Measurements from ENCODE around the gene ARHGEF37. TPM values are rescaled to one million over a fixed set of nuclear protein-coding genes. Genes with fewer than 3 reads are reported as not detected.

The ARHGEF37 gene
- total RNA-seq, 1 experiment from 2014 or later = 0.70 TPM

- H3K27ac Mint-ChIP-seq (ENCODE audit: unreplicated experiment) = peak overlapping the region; percentile 99
- ChIA-PET POLR2A (interaction anchor here (1.0 to 1.7 kb wide), 7 partner anchors 9 to 106 kb away, joined by 3 to 16 read pairs (median 4); no protein-coding TSS in a partner anchor), CTCF (interaction anchor here (0.9 to 1.6 kb wide), 11 partner anchors 9 to 122 kb away, joined by 3 to 11 read pairs (median 3); no protein-coding TSS in a partner anchor)
- Histone ChIP-seq H3K27me3 (replicated peaks; ENCODE audit: control insufficient read depth, insufficient read depth, low read length) (no peaks in the 10 kb centered on the region), H3K4me3 (ENCODE audit: low read depth, low read length) (peak overlapping the region; percentile 76), H3K4me1 (peaks cover 24% of the 10 kb centered on the region), H3K9me3 (no peaks in the 10 kb centered on the region), H3K36me3 (ENCODE audit: control insufficient read depth, insufficient read depth, low read length) (no peaks in the 10 kb centered on the region)
- H3K9me3 Mint-ChIP-seq (ENCODE audit: unreplicated experiment) = no peaks in the 10 kb centered on the region
- H3K27me3 Mint-ChIP-seq (ENCODE audit: insufficient read depth, unreplicated experiment) = no peaks in the 10 kb centered on the region
- peaks cover 10% of the 10 kb centered on the region for H3K4me1 Mint-ChIP-seq (ENCODE audit: low read depth, unreplicated experiment)
- intact Hi-C loops (cut with micrococcal nuclease; ENCODE audit: unreplicated experiment) = loop anchor here (5.0 kb wide), 1 partner anchor 35 kb away; no protein-coding TSS in a partner anchor
- TF ChIP-seq CTCF (IDR thresholded peaks at IDR 0.05; ENCODE audit: insufficient read depth in 1 of 2, low read depth in 1 of 2, low read length in 1 of 2, severe bottlenecking in 1 of 2, unreplicated experiment in 1 of 2) = no peak
- BruUV-seq (replicated peaks) = no TSS peak
- H3K36me3 Mint-ChIP-seq (ENCODE audit: insufficient read depth, unreplicated experiment) = peaks cover 44% of the 10 kb centered on the region
- peak overlapping the region; percentile 99 for H3K4me3 Mint-ChIP-seq (ENCODE audit: unreplicated experiment)
- no peak for DNase-seq
These were observed 29.2 kb upstream of the ARHGEF37 start for GRCh38 chr5:149552038-149552494.

DNA sequence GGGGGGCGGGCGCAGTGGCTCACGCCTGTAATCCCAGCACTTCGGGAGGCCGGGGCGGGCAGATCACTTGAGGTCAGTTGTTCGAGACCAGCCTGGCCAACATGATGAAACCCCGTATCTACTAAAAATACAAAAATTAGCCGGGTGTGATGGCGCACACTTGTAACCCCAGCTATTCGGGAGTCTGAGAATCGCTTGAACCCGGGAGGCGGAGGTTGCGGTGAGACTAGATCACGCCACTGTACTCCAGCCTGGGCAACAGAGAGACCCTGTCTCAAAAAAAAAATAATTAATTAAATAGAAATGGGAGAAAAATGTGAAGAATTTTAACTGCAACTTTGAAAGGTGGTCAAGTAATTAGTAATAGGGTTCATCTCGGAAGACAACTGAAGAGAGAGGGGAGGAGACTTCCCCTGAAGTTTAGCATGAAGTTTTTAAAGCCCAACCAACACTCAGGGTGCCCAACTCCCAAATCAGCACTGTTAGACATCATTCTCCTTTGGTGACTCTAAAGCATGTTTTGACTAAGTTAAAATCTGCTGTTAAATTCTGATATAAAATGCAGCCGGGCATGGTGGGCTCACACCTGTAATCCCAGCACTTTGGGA lies 28.6 kb upstream of the ARHGEF37 start:
- DNase-seq = no peak
- ChIA-PET POLR2A (no interaction called here), CTCF (interaction anchor here (1.1 to 1.6 kb wide), 2 partner anchors 10 to 12 kb away, joined by 3 to 11 read pairs; no protein-coding TSS in a partner anchor)
- Histone ChIP-seq H3K9me3 (no peaks in the 10 kb centered on the region), H3K36me3 (ENCODE audit: control insufficient read depth, insufficient read depth, low read length) (no peaks in the 10 kb centered on the region), H3K27me3 (replicated peaks; ENCODE audit: control insufficient read depth, insufficient read depth, low read length) (no peaks in the 10 kb centered on the region), H3K4me3 (ENCODE audit: low read depth, low read length) (peak overlapping the region; percentile 76; the same call in 1 of the 2 replicates), H3K4me1 (peaks cover 18% of the 10 kb centered on the region)
- Mint-ChIP-seq H3K27me3 (ENCODE audit: insufficient read depth, unreplicated experiment) (no peaks in the 10 kb centered on the region), H3K4me1 (ENCODE audit: low read depth, unreplicated experiment) (peaks cover 6% of the 10 kb centered on the region), H3K9me3 (ENCODE audit: unreplicated experiment) (no peaks in the 10 kb centered on the region), H3K27ac (ENCODE audit: unreplicated experiment) (peak overlapping the region; percentile 99), H3K4me3 (ENCODE audit: unreplicated experiment) (no peak overlapping the region), H3K36me3 (ENCODE audit: insufficient read depth, unreplicated experiment) (peaks cover 38% of the 10 kb centered on the region)
- TF ChIP-seq CTCF (IDR thresholded peaks at IDR 0.05; ENCODE audit: insufficient read depth in 1 of 2, low read depth in 1 of 2, low read length in 1 of 2, severe bottlenecking in 1 of 2, unreplicated experiment in 1 of 2) = no peak
- BruUV-seq (replicated peaks) = no TSS peak
- intact Hi-C loops (cut with micrococcal nuclease; ENCODE audit: unreplicated experiment) = loop anchor here (5.0 kb wide), 1 partner anchor 35 kb away; no protein-coding TSS in a partner anchor

GRCh38 chr5:149559706-149560105 lies 21.6 kb upstream of the ARHGEF37 start:
- no peaks in the 10 kb centered on the region for H3K27me3 Mint-ChIP-seq (ENCODE audit: insufficient read depth, unreplicated experiment)
- no peaks in the 10 kb centered on the region for H3K9me3 Mint-ChIP-seq (ENCODE audit: unreplicated experiment)
- Histone ChIP-seq H3K9me3 (no peaks in the 10 kb centered on the region), H3K27me3 (replicated peaks; ENCODE audit: control insufficient read depth, insufficient read depth, low read length) (no peaks in the 10 kb centered on the region), H3K36me3 (ENCODE audit: control insufficient read depth, insufficient read depth, low read length) (no peaks in the 10 kb centered on the region), H3K4me1 (peaks cover 30% of the 10 kb centered on the region), H3K4me3 (ENCODE audit: low read depth, low read length) (no peak overlapping the region)
- CTCF ChIA-PET = no interaction called here
- intact Hi-C loops (cut with micrococcal nuclease; ENCODE audit: unreplicated experiment) = no loop called here
- DNase-seq = no peak
- TF ChIP-seq CTCF (IDR thresholded peaks at IDR 0.05; ENCODE audit: insufficient read depth in 1 of 2, low read depth in 1 of 2, low read length in 1 of 2, severe bottlenecking in 1 of 2, unreplicated experiment in 1 of 2) = no peak
- H3K4me1 Mint-ChIP-seq (ENCODE audit: low read depth, unreplicated experiment) = peaks cover 18% of the 10 kb centered on the region
- POLR2A ChIA-PET = no interaction called here
- no TSS peak for BruUV-seq (replicated peaks)
- no peak overlapping the region for H3K27ac Mint-ChIP-seq (ENCODE audit: unreplicated experiment)
- H3K36me3 Mint-ChIP-seq (ENCODE audit: insufficient read depth, unreplicated experiment) = no peaks in the 10 kb centered on the region
- H3K4me3 Mint-ChIP-seq (ENCODE audit: unreplicated experiment) = no peak overlapping the region

Measured in Caco-2 (cell line).